GM21528 (cell line): Measurements from ENCODE around the gene GARIN3.
A peak's percentile ranks its signal among the peaks of the same experiment; 100 is the strongest.
"Not testable (repeated sequence)": the region's sequence is repeated elsewhere in the genome, so short reads cannot be mapped to it uniquely, and the experiment has no call there.

ENCODE experiments used
- ATAC-seq: cut with Tn5 transposase; IDR thresholded peaks from one replicate; pipeline ENCODE4 v1.9.1; 2021; ENCODE audit warnings: mild to moderate bottlenecking, moderate library complexity; ENCODE audit not compliant: unreplicated experiment, low FRiP score

GARIN3 gene

GRCh38 chr5:157166214-157167213 lies at the start of gene GARIN3:
TSS of gene GARIN3 (minus strand) at chr5:157166264. CDS start at chr5:157166168, 96 bp downstream.
- ATAC-seq = no peak

DNA sequence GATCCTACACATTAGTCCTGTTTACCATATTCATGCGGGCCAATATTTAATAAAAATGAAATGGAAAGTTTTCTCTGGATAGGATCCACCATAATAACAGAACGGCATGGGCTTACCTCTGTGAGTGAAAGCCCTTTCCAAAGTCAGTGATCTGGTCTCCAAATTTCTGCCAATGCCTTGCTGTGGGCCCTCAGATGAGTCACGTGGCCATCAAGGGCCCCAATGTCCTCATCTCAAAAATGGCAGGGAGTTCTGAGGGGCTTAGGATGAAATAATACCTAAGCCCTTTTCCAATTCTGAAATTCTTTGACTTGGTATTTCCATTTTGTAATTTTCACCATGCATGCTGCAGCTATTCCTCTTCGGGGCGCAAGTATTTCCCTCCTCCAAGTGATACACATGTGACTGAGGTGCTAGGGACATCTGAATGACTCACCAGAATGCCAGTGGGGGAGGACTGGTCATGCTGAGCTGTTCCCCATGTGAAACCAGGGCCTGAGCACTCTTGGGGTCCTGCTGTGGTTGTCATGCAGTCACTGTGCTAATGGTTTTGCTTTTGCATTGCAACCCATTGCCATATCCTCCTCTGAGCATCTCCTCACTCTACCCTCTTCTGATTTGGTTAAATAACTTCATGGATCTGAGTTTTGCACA lies 49.6 kb upstream of the GARIN3 start:
- no peak for ATAC-seq

DNA sequence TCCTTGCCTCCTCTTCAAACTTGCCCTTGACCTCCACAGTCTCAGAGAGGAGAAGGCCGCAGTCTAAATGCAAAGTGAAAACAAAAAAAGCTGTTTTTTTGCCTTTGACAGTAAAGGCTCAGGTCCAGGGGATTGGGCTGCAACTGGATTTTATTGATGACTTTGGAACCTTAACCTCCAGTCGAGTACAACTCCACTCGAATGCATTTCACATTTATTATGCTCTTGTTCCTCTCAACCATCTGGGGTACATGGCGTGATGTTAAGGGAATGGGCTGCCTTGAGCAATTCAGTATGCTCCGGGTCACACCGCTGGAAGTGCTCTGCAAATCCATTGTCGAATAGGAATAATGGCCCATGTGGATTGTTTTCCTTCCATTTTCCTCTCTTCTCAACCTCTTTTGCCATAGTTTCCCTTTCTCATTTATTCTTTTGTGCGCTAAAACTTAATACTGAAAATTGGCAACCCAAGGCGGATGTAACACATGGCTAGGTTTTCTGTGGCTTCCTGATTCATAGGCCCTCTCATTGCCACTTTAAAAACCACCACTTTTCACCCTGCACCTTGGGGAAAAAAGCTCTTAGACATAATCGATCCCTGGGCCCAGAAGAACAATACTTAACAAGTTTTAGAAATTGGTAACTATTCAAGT lies 48.9 kb upstream of the GARIN3 start:
- ATAC-seq = peak; percentile 47

GRCh38 chr5:157214415-157214814 lies 48.4 kb upstream of the GARIN3 start:
- ATAC-seq = no peak

DNA sequence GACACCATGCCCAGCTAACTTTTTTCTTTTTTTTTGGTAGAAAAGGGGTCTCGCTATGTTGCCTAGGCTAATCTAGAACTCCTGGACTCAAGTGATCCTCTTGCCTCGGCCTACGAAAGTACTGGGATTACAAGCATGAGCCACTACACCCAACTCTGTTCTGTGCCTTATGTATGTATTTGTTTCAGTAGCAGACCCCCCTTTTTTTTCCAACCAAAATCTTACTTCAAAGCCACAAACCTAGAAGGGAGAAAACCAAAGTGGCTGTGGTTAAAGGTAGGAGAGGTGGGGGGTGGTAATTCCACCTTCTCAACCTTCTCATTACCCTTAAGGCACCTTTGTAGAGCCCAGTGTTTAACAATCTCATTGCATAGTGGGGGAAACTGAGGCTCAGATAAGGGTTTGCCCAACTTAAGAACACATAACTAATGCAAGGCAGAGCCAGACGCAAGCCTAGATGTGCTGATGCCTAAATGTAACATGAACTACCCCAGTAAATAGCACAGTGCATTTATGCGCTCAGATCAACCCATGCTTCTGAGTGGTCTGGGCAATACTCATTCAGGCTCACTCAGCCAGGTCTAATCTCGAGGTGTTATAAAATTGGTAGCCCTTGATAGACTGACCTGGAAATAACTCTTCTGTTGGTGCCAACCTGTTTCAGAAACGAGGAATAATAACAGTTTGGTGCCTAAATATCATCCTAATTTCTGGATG lies 47.6 kb upstream of the GARIN3 start:
- ATAC-seq = no peak

DNA sequence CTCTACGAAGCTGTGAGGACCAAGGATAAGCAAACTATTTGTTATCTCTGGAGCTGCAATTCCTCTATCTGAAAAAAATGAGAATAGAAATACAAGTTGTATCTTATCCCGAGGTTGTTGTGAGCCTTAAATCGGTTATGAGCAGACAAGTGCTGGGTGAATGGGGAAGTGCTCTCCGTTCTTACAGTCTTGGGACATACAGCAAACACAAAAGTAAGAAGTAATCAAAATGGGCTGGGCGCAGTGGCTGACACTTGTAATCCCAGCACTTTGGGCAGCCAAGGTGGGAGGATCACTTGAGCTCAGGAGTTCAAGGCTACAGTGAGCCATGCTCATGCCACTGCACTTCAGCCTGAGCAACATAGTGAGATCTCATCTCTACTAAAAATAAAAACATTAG lies 46.2 kb upstream of the GARIN3 start:
- ATAC-seq = no peak

GRCh38 chr5:157210652-157211051 lies 44.6 kb upstream of the GARIN3 start:
- not testable (repeated sequence) for ATAC-seq

- ATAC-seq = no peak
Observed at GRCh38 chr5:157205708-157206107, 39.6 kb upstream of the GARIN3 start.

DNA sequence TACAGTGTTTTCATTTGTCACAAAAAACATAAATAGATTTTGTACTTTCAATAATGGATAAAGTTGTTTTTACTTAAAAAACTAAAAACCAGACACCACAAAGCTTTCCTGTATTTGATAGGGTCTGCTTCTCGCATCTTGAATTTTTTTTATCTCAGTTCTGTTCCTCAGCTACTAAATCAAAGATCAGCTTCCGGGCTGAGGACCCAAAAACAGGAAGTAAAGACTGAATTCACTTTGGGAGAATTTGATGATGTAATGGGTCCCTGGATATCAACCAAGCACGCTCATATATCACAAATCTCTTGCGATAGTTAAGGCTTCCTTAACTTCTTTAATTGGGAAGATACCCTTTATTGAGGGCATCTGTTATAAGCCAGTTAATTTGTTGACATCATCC lies 38.7 kb upstream of the GARIN3 start:
- no peak for ATAC-seq

- no peak for ATAC-seq
Observed at GRCh38 chr5:157203417-157203816, 37.4 kb upstream of the GARIN3 start.

DNA sequence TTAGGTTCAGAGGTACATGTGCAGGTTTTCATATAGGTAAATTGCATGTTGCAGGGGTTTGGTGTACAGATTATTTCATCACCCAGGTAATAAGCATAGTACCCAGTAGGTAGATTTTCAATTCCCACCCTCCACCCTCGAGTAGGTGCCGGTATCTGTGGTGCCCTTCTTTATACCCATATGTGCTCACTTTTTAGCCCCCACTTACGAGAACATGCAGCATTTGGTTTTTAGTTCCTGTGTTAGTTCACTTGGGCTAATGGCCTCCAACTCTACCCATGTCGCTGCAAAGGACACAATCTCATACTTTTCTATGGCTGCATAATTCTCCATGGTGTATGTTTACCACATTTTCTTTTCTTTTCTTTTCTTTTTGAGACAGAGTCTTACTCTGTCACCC lies 35.8 kb upstream of the GARIN3 start:
- ATAC-seq = no peak

DNA sequence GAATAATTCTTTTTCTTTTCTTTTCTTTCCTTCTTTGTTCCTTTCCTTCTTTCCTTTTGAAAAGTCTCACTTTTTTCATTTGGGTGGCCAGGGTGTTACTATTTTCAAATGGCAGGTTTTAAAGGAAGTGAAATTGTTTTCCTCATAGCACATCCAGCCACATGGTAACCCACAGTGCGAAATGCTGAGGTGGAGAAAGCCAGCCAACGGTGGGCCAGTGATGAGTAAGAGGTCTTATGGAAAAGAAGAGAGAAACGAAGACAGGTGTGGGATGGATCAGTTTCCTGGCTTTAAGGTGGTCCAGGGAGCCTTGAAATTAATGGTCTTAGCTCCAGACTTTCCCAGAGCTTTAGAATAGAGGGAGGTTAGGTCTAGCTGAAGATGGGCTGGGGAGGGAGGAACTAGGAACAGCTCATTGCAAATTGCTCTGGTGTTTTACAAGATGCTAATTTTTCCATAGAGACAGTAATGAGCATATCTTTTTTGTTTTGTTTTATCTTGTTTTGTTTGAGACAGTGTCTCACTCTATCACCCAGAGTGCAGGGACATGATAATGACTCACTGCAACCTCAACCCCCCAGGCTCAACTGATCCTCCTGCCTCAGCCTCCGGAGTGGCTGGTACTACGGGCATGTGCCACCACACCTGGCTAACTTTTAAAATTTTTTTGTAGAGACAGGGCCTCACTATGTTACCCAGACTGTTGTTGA lies 32.4 kb upstream of the GARIN3 start:
- no peak for ATAC-seq

- ATAC-seq = no peak
Observed at GRCh38 chr5:157197086-157197485, 31.0 kb upstream of the GARIN3 start.

GRCh38 chr5:157196045-157196444 lies 30.0 kb upstream of the GARIN3 start:
- ATAC-seq = no peak

GRCh38 chr5:157193699-157194424 lies 27.8 kb upstream of the GARIN3 start:
- no peak for ATAC-seq

DNA sequence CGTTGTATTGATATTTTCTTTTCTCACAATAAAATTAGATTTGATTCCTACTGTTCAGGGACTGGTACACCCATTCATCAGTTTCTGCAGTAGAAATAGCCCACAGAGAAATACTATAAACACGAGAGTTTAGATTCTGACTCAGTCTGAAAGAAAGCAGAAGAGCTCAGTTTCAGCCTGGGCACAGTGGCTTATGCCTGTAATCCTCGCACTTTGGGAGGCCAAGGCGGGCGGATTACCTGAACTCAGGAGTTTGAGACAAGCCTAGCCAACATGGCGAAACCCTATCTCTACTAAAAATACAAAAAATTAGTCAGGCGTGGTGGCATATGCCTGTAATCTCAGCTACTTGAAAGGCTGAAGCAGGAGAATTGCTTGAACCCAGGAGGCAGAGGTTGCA lies 23.2 kb upstream of the GARIN3 start:
- no peak for ATAC-seq

DNA sequence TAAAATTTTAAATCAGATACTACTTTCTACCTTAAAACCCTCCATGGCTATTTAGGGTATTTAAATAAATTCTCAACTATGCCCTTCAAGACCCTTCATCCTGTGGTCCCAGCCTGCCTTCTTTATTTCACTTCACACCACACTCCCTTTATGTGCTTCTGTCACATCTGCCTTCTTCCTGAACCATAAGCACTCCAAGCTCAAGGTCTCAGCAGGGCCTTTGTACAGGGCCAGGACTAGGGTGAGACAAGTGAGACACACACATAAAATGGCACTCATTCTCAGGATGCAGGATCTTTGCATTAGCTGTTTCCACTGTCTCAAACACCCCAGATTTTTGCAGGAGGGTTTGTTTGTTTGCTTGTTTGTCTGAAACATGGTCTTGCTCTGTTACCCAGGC lies 22.2 kb upstream of the GARIN3 start:
- ATAC-seq = no peak

DNA sequence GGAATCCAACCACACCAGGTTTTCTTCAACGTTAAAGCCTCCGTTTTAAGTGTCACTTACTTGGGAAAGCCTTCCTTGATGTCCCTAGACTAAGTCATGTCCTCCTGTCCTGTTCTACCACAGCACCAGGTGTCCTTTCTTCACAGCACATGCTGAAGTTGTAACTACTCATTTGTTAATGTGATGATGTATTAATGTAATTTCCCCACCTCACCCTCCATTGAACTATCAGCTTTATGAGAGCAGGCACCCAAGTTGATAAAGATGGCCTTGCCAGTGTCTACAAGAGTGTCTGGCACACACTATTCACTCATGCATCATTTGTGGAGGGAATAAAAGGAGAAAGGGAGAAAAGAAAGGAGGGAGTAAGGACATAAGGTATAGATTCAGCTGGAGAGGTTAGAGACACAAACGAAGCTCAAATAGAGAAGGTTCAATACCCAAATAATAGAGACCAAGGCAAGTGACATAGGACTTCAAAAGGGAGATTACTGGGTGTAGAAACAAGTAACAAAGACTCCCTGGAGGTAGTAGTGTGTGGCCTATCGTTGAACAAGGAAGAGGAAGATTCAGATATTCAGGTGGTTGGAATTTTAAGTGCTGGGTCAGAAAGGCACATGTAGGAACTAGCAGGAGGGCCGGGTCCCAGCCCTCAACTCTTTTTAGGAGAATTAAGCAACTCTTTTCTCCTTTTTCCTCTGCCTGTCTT lies 21.1 kb upstream of the GARIN3 start:
- ATAC-seq = no peak
